Astrocyte (in vitro differentiated cells and primary cell): Measurements from ENCODE around the gene MESD. TPM values are rescaled to one million over a fixed set of nuclear protein-coding genes. Genes with fewer than 3 reads are reported as not detected.

Experiments used
- DNase-seq: peaks from one replicate; pipeline ENCODE4 v3.0.0-alpha.2; 2010; ENCODE audit warnings: low read depth
- FAIRE-seq: peaks from 2 replicates; lab custom pipeline; 2011; peaks lifted over from hg19 to GRCh38; lab: Jason Lieb, UNC
- H2AFZ ChIP-seq: 2 replicates; pipeline ENCODE4 v1.6.0; 2012; ENCODE audit warnings: low read depth, low read length, inconsistent platforms
- H3K27ac ChIP-seq: 2 replicates; pipeline ENCODE4 v1.5.1; 2011; ENCODE audit warnings: low read depth, low read length, inconsistent platforms
- H3K27me3 ChIP-seq: 2 replicates; pipeline ENCODE4 v1.6.0; 2011; ENCODE audit warnings: low read length, inconsistent platforms; ENCODE audit not compliant: insufficient read depth
- H3K36me3 ChIP-seq: 2 replicates; pipeline ENCODE4 v1.5.1; 2011; ENCODE audit warnings: low read length, inconsistent platforms; ENCODE audit not compliant: insufficient read depth
- H3K4me1 ChIP-seq: 2 replicates; pipeline ENCODE4 v1.5.1; 2011; ENCODE audit warnings: low read length, inconsistent platforms; ENCODE audit not compliant: insufficient read depth
- H3K4me2 ChIP-seq: 2 replicates; pipeline ENCODE4 v1.6.0; 2012; ENCODE audit warnings: low read length, inconsistent platforms
- H3K4me3 ChIP-seq: 2 replicates; pipeline ENCODE4 v1.5.1; 2011; ENCODE audit warnings: low read depth, mild to moderate bottlenecking, low read length, inconsistent platforms; ENCODE audit not compliant: insufficient read depth
- H3K79me2 ChIP-seq: 2 replicates; pipeline ENCODE4 v1.6.0; 2012; ENCODE audit warnings: mild to moderate bottlenecking, low read length, inconsistent platforms; ENCODE audit not compliant: insufficient read depth
- H3K9ac ChIP-seq: 2 replicates; pipeline ENCODE4 v1.6.0; 2012; ENCODE audit warnings: mild to moderate bottlenecking, low read length, inconsistent platforms
- H3K9me3 ChIP-seq: 2 replicates; pipeline ENCODE4 v1.5.1; 2012; ENCODE audit warnings: low read depth, mild to moderate bottlenecking, low read length, inconsistent platforms; ENCODE audit not compliant: insufficient read depth
- H4K20me1 ChIP-seq: 2 replicates; pipeline ENCODE4 v1.6.0; 2012; ENCODE audit warnings: low read length, inconsistent platforms; ENCODE audit not compliant: insufficient read depth
- H3K27ac Mint-ChIP-seq: one replicate; pipeline ENCODE4 v1.8.0; 2021; ENCODE audit warnings: mild to moderate bottlenecking, mixed read lengths; ENCODE audit not compliant: unreplicated experiment
- H3K27me3 Mint-ChIP-seq: one replicate; pipeline ENCODE4 v1.8.0; 2021; ENCODE audit warnings: low read depth, mixed read lengths; ENCODE audit not compliant: unreplicated experiment
- H3K36me3 Mint-ChIP-seq: one replicate; pipeline ENCODE4 v1.8.0; 2021; ENCODE audit warnings: low read depth, mixed read lengths; ENCODE audit not compliant: unreplicated experiment
- H3K4me1 Mint-ChIP-seq: one replicate; pipeline ENCODE4 v1.8.0; 2021; ENCODE audit warnings: low read depth, mixed read lengths; ENCODE audit not compliant: unreplicated experiment
- H3K4me3 Mint-ChIP-seq: one replicate; pipeline ENCODE4 v1.8.0; 2021; ENCODE audit warnings: mild to moderate bottlenecking, moderate library complexity, mixed read lengths; ENCODE audit not compliant: unreplicated experiment
- H3K9me3 Mint-ChIP-seq: one replicate; pipeline ENCODE4 v1.8.0; 2021; ENCODE audit warnings: mild to moderate bottlenecking, mixed read lengths; ENCODE audit not compliant: unreplicated experiment
- EZH2 ChIP-seq: IDR thresholded peaks from 2 replicates; pipeline ENCODE4 v1.6.1; 2012; ENCODE audit warnings: mild to moderate bottlenecking, low read length, inconsistent platforms; ENCODE audit not compliant: insufficient read depth
- total RNA-seq: library from RNA; stranded (reverse); gene quantifications from 2 replicates; pipeline ENCODE4 v1.2.1, GENCODE V29; 2021
- TF ChIP-seq, protein P1 (sequence below): IDR thresholded peaks from 2 replicates; pipeline ENCODE4 v1.5.1; 2011; ENCODE audit warnings: low read depth, mild to moderate bottlenecking, inconsistent platforms, low read length, moderate library complexity; ENCODE audit not compliant: insufficient read depth

MESD gene
- total RNA-seq, 1 donor from 2014 or later: 33.1 TPM

DNA sequence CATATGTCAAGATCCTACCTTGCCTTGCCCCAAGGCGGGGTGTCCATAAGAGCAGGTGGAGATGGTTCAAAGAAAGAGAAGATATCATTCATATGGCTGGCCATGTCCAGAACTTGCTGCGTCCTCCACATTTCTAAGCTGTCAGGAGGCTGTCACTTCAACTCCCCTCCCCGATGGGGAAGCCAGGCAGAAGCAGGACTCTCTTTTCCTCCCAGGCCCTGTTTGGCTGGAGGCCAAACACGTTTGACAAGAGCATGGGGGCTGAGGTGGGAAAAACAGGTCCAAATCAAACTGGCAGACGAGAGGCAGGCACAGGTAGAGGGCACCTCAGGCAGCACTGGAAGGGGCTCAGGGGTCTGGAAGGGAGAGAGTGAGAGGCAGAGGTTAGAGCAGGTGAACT lies 37.7 kb downstream of the MESD start:
- no peak overlapping the region for H3K27ac Mint-ChIP-seq
- Histone ChIP-seq H3K4me2 (no peak overlapping the region), H2AFZ (no peak overlapping the region), H3K9ac (no peak overlapping the region), H4K20me1 (peaks cover 16% of the 10 kb centered on the region), H3K27me3 (no peaks in the 10 kb centered on the region), H3K4me3 (no peak overlapping the region), H3K36me3 (peaks cover 6% of the 10 kb centered on the region), H3K79me2 (no peaks in the 10 kb centered on the region), H3K4me1 (peaks cover 11% of the 10 kb centered on the region), H3K9me3 (no peaks in the 10 kb centered on the region), H3K27ac (no peak overlapping the region)
- no peaks in the 10 kb centered on the region for H3K9me3 Mint-ChIP-seq
- TF ChIP-seq, protein P1, sequence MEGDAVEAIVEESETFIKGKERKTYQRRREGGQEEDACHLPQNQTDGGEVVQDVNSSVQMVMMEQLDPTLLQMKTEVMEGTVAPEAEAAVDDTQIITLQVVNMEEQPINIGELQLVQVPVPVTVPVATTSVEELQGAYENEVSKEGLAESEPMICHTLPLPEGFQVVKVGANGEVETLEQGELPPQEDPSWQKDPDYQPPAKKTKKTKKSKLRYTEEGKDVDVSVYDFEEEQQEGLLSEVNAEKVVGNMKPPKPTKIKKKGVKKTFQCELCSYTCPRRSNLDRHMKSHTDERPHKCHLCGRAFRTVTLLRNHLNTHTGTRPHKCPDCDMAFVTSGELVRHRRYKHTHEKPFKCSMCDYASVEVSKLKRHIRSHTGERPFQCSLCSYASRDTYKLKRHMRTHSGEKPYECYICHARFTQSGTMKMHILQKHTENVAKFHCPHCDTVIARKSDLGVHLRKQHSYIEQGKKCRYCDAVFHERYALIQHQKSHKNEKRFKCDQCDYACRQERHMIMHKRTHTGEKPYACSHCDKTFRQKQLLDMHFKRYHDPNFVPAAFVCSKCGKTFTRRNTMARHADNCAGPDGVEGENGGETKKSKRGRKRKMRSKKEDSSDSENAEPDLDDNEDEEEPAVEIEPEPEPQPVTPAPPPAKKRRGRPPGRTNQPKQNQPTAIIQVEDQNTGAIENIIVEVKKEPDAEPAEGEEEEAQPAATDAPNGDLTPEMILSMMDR: no peak
- no peak for TF ChIP-seq EZH2
- H3K4me1 Mint-ChIP-seq: peaks cover 30% of the 10 kb centered on the region
- FAIRE-seq (no peak), DNase-seq (no peak)
- peaks cover 19% of the 10 kb centered on the region for H3K36me3 Mint-ChIP-seq
- no peaks in the 10 kb centered on the region for H3K27me3 Mint-ChIP-seq
- H3K4me3 Mint-ChIP-seq: no peak overlapping the region

DNA sequence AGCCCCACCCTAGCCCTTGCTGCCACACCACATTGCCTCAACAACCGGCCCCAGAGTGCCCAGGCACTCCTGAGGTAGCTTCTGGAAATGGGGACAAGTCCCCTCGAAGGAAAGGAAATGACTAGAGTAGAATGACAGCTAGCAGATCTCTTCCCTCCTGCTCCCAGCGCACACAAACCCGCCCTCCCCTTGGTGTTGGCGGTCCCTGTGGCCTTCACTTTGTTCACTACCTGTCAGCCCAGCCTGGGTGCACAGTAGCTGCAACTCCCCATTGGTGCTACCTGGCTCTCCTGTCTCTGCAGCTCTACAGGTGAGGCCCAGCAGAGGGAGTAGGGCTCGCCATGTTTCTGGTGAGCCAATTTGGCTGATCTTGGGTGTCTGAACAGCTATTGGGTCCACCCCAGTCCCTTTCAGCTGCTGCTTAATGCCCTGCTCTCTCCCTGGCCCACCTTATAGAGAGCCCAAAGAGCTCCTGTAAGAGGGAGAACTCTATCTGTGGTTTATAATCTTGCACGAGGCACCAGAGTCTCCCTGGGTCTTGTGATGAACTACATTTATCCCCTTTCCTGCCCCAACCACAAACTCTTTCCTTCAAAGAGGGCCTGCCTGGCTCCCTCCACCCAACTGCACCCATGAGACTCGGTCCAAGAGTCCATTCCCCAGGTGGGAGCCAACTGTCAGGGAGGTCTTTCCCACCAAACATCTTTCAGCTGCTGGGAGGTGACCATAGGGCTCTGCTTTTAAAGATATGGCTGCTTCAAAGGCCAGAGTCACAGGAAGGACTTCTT lies 39.1 kb downstream of the MESD start:
- H3K4me3 Mint-ChIP-seq: no peak overlapping the region
- H3K27ac Mint-ChIP-seq: no peak overlapping the region
- H3K4me2 ChIP-seq: no peak overlapping the region
- H3K4me1 Mint-ChIP-seq: peaks cover 17% of the 10 kb centered on the region
- H3K79me2 ChIP-seq: no peaks in the 10 kb centered on the region
- no peaks in the 10 kb centered on the region for H3K27me3 ChIP-seq
- H3K4me3 ChIP-seq: no peak overlapping the region
- peaks cover 2% of the 10 kb centered on the region for H3K9me3 Mint-ChIP-seq
- DNase-seq (no peak), FAIRE-seq (no peak)
- peaks cover 28% of the 10 kb centered on the region for H3K36me3 Mint-ChIP-seq
- no peaks in the 10 kb centered on the region for H3K9me3 ChIP-seq
- H4K20me1 ChIP-seq: peaks cover 16% of the 10 kb centered on the region
- peaks cover 10% of the 10 kb centered on the region for H3K36me3 ChIP-seq
- H3K9ac ChIP-seq: no peak overlapping the region
- TF ChIP-seq EZH2: no peak
- TF ChIP-seq, protein P1: no peak
- peaks cover 1% of the 10 kb centered on the region for H3K27me3 Mint-ChIP-seq
- no peak overlapping the region for H3K27ac ChIP-seq
- peaks cover 2% of the 10 kb centered on the region for H3K4me1 ChIP-seq
- H2AFZ ChIP-seq: no peak overlapping the region

DNA sequence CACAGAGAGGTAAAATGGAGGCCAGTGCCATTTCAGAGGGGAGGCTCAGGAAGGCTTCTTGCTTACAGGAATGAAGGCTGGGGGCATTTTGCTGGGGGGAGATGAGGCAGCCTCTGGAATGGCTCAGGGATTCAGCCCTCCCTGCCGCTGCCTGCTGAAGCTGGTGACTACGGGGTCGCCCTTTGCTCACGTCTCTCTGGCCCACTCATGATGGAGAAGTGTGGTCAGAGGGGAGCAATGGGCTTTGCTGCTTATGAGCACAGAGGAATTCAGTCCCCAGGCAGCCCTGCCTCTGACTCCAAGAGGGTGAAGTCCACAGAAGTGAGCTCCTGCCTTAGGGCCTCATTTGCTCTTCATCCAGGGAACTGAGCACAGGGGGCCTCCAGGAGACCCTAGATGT lies 39.9 kb downstream of the MESD start:
- peaks cover 1% of the 10 kb centered on the region for H3K27me3 Mint-ChIP-seq
- Histone ChIP-seq H3K4me2 (no peak overlapping the region), H2AFZ (no peak overlapping the region), H3K9me3 (no peaks in the 10 kb centered on the region), H3K4me3 (no peak overlapping the region), H3K79me2 (no peaks in the 10 kb centered on the region), H3K36me3 (peaks cover 10% of the 10 kb centered on the region), H3K9ac (no peak overlapping the region), H3K27ac (no peak overlapping the region), H3K4me1 (no peaks in the 10 kb centered on the region), H3K27me3 (no peaks in the 10 kb centered on the region), H4K20me1 (peaks cover 16% of the 10 kb centered on the region)
- no peak overlapping the region for H3K27ac Mint-ChIP-seq
- H3K36me3 Mint-ChIP-seq: peaks cover 28% of the 10 kb centered on the region
- TF ChIP-seq, protein P1: no peak
- no peak for TF ChIP-seq EZH2
- H3K4me3 Mint-ChIP-seq: no peak overlapping the region
- H3K9me3 Mint-ChIP-seq: peaks cover 3% of the 10 kb centered on the region
- peaks cover 15% of the 10 kb centered on the region for H3K4me1 Mint-ChIP-seq
- DNase-seq (no peak), FAIRE-seq (no peak)
